A549 treated with RU486 at 1 μM for 4 hours (cell line): ENCODE data around the gene MAGEA9. TPM values are rescaled to one million over a fixed set of nuclear protein-coding genes. Genes with fewer than 3 reads are reported as not detected.

ENCODE experiments used
- total RNA-seq: library from RNA; stranded (reverse); fragments of 200-300 nt; extraction: Qiagen RNA extraction; gene quantifications from 5 replicates; pipeline ENCODE4 v1.2.3, GENCODE V29; 2022; ENCODE audit warnings: low read depth

MAGEA9 gene
- total RNA-seq = not detected in 5 replicates

GRCh38 chrX:149781727-149782126 is at the start of gene MAGEA9:
TSS of gene MAGEA9 (plus strand) at chrX:149781930. CDS start at chrX:149786211, 4,281 bp downstream.

GRCh38 chrX:149773768-149774167 is 8.0 kb upstream of the MAGEA9 start, which contains the start of gene HSFX1:
TSS of gene HSFX1 (plus strand) at chrX:149774068. CDS start at chrX:149774682, 614 bp downstream.

Other genes with a start within 250 kb of the MAGEA9 start
- gene EOLA1, start 240.9 kb upstream of the MAGEA9 start, total RNA-seq = 19.1 to 21.3 TPM (median 20.8 TPM) in 5 replicates
- gene HSFX3, start 232.0 kb upstream of the MAGEA9 start, total RNA-seq = not detected in 5 replicates
- gene MAGEA9B, start 194.5 kb upstream of the MAGEA9 start, total RNA-seq = 0.11 TPM in 1 of 5 replicates, not detected in the others
- 0.13 to 0.55 TPM in 2 of 5 replicates, not detected in the others for gene HSFX2, start 186.6 kb upstream of the MAGEA9 start, total RNA-seq
- 27.3 to 32.0 TPM (median 29.9 TPM) in 5 replicates for gene TMEM185A, start 150.1 kb upstream of the MAGEA9 start, total RNA-seq
- gene MAGEA11, start 69.9 kb upstream of the MAGEA9 start, total RNA-seq = not detected in 5 replicates
- 0.14 to 0.40 TPM (median 0.34 TPM) in 5 replicates for gene HSFX1, start 7.9 kb upstream of the MAGEA9 start, total RNA-seq
- gene MAGEA8, start 99.3 kb downstream of the MAGEA9 start, total RNA-seq = not detected in 5 replicates
- gene HSFX4, start 147.6 kb downstream of the MAGEA9 start, total RNA-seq = not detected in 5 replicates
- 56.4 to 64.9 TPM (median 59.2 TPM) in 5 replicates for gene EOLA2, start 156.6 kb downstream of the MAGEA9 start, total RNA-seq